Muscle layer of colon (tissue), 2 donors: ENCODE data around the gene THPO.

ENCODE experiments used
- H3K27ac ChIP-seq: one replicate; pipeline ENCODE4 v1.7.0; 2013; ENCODE audit warnings: low read depth, mild to moderate bottlenecking, low read length, moderate library complexity
- H3K27me3 ChIP-seq, 2 donors: one replicate each; pipeline ENCODE4 v1.7.0; 2013; ENCODE audit warnings: low read length in 2 of 2, mild to moderate bottlenecking in 2 of 2; ENCODE audit not compliant: insufficient read depth in 2 of 2, control insufficient read depth in 1 of 2
- H3K36me3 ChIP-seq: one replicate; pipeline ENCODE4 v1.7.0; 2013; ENCODE audit warnings: mild to moderate bottlenecking, low read length; ENCODE audit not compliant: insufficient read depth
- H3K4me1 ChIP-seq: one replicate; pipeline ENCODE4 v1.7.0; 2013; ENCODE audit warnings: mild to moderate bottlenecking, low read length; ENCODE audit not compliant: insufficient read depth
- H3K4me3 ChIP-seq, 2 donors: one replicate each; pipeline ENCODE4 v1.7.0; 2013; ENCODE audit warnings: low read length in 2 of 2, low read depth in 1 of 2, mild to moderate bottlenecking in 1 of 2, moderate library complexity in 1 of 2
- H3K9ac ChIP-seq: one replicate; pipeline ENCODE4 v1.7.0; 2013; ENCODE audit warnings: low read length
- H3K9me3 ChIP-seq: one replicate; pipeline ENCODE4 v1.7.0; 2013; ENCODE audit warnings: mild to moderate bottlenecking, low read length
- donor health status: abdominal sarcoma.
- donor health status: Adenocarcinoma of cecum.

THPO gene

DNA sequence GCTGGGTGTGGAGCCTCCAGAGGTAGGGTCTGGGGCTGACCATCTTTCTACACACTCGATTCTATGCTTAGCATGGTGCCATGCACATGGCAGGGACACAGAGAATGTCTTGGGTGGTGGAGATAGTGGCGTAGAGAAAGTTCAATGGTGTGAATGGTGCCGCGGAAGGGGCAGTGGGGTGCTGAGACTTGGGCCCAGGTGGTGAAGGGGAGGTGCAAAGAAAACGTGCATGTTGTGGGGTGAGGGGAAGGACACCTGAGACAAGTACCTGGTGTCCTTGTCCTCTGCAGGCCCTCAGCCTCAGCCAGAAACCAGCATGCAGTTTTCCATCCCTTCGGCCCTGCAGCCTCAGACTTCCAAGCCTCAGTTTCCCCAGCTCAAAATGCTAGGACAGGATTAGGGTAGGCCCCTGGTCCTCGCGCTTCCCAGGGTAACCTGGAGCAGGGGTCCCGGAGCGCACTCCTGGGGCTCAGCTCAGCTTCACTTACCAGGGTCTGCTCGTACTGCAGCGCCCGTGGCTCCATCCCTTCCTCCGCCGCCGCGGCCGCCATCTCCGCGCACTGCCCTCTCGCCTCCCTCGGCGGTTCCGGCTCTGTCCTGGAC is 17.0 kb downstream of the THPO start:
- peaks cover 8% of the 10 kb centered on the region for H3K36me3 ChIP-seq
- H3K27ac ChIP-seq, result peak overlapping the region; percentile 99
- H3K9me3 ChIP-seq, result no peaks in the 10 kb centered on the region
- peak overlapping the region; percentile 37 to 79 for H3K4me3 ChIP-seq
- H3K27me3 ChIP-seq, result no peaks in the 10 kb centered on the region
- H3K9ac ChIP-seq, result peak overlapping the region; percentile 45
- peaks cover 23% of the 10 kb centered on the region for H3K4me1 ChIP-seq

DNA sequence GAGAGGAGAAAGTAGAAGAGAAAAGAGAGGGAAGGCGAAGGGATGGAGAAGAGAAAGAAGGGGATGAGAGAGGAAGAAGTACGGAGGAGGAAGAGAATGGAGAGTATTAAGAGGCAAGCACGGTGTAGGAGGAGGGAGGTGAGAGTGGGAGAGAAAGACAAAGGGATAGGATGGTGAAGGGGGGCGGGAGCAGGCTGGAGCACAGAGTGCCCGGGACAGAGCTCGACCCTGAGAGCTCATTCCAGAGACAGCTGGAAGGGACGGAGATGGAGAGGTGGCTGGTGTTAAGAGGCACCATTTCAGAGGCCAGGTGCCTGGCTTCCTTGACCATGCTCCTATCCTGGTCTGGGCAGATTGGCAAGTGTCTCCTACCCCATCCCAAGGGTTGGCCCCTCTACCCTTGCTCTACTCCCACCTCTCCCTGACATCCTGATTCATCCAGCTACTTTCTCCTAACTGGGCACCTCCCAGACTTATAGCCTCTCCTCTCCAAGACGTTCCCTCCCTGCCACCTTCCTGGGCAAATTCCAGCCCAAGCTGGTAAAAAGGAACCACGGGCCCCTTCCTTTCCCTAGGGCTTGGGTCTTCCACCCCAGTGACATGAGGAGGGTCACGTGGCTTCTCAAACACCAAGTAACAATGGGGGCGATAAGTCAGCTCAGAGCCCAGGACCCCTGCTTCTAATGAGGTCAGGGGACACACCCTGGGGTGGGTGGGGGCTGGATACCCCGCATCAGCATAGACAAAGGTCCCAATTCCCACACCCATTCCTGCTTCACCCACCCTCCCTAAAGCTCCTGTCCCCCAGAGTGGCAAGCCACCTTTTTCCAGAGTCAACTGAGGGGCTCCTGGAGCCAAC is 17.7 kb downstream of the THPO start:
- peaks cover 13% of the 10 kb centered on the region for H3K36me3 ChIP-seq
- no peaks in the 10 kb centered on the region for H3K27me3 ChIP-seq
- peaks cover 23% of the 10 kb centered on the region for H3K4me1 ChIP-seq
- no peak overlapping the region for H3K27ac ChIP-seq
- H3K4me3 ChIP-seq, result peak overlapping the region; percentile 37 to 79
- H3K9ac ChIP-seq, result peak overlapping the region; percentile 45
- no peaks in the 10 kb centered on the region for H3K9me3 ChIP-seq

GRCh38 chr3:184359610-184360009 is 18.4 kb downstream of the THPO start:
- Histone ChIP-seq H3K9ac (no peak overlapping the region), H3K4me1 (peaks cover 22% of the 10 kb centered on the region), H3K27me3 (no peaks in the 10 kb centered on the region), H3K27ac (no peak overlapping the region), H3K9me3 (no peaks in the 10 kb centered on the region), H3K4me3 (no peak overlapping the region), H3K36me3 (peaks cover 13% of the 10 kb centered on the region)

- peaks cover 16% of the 10 kb centered on the region for H3K4me1 ChIP-seq
- H3K9ac ChIP-seq, result no peak overlapping the region
- no peaks in the 10 kb centered on the region for H3K9me3 ChIP-seq
- peaks cover 13% of the 10 kb centered on the region for H3K36me3 ChIP-seq
- H3K4me3 ChIP-seq, result no peak overlapping the region
- no peak overlapping the region for H3K27ac ChIP-seq
- H3K27me3 ChIP-seq, result no peaks in the 10 kb centered on the region
Measured at GRCh38 chr3:184358921-184359350, 19.1 kb downstream of the THPO start.

DNA sequence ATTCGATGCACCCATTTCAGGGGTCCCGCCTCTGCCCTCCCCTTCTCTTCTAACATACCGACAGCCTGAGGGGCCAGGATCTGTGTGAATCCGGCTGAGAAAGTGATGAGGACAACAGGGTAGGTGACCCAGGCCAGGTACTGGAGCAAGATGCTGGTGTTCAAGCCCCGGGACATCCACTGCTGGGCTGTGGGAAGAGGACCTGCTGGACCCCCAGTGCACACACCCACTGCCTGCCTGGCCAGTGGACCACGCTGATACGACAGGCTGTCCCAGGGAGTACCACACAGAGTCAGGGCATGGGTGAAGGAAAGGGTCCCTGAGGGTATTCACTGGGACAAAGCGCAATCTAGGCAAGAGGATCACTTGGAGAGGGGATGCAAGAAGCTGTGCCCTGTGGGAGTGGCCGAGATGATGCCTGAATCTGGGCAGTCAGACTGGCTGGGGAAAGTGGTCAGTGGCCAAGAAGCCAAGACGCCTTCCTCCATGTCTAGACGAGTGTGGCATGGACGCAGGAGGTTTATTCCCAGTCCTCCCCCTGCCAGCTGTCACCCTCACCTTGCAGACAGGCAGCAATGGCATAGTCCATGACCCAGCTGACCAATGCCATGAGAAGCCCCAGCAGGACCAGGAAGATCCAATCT is 19.8 kb downstream of the THPO start:
- no peak overlapping the region for H3K27ac ChIP-seq
- no peak overlapping the region for H3K4me3 ChIP-seq
- H3K27me3 ChIP-seq, result no peaks in the 10 kb centered on the region
- H3K9me3 ChIP-seq, result no peaks in the 10 kb centered on the region
- no peak overlapping the region for H3K9ac ChIP-seq
- H3K4me1 ChIP-seq, result peaks cover 13% of the 10 kb centered on the region
- H3K36me3 ChIP-seq, result peaks cover 13% of the 10 kb centered on the region

DNA sequence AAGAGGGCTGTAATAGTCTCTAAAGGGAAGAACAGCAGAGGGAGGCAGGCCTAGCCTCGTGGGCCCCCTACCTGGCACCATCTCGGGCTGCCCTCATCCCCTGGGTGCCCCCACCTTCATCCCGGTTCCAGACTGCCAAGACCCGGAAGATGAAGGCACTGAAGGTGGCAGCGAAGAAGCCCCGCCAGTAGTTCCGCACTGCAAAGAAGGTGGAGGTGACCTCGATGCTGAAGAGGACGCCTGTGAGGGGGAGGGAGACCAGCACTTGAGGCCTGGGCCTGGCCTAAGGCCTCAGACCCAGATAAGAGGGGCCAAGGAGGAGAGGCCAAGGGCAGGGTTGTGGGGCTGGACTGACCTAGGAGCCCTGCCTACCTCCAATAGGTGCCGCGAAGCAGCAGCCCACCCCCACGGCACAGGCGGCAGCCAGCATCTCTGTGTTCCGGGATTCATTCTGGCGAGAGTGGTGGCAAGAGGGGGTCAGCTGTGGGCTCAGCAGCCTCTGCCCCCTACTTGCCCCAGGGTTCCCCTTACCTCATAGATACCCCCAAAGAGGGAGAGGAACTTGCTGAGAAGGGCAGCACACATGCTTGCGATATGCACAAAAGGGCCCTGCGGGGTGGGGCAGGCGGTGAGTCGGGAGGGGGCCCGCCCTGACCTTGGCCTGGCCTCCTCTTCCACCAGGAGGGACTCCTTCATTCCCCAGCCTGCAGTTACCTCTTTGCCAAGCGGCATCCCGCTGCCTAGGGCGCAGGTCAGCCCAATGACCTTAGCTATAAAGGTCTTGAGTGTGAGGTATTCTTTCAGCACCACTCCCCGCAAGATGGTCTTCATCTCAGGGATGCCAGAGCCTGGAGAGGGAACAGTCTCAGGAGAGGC is 20.5 kb downstream of the THPO start:
- no peak overlapping the region for H3K9ac ChIP-seq
- H3K27me3 ChIP-seq, result no peaks in the 10 kb centered on the region
- peaks cover 13% of the 10 kb centered on the region for H3K4me1 ChIP-seq
- no peaks in the 10 kb centered on the region for H3K9me3 ChIP-seq
- no peak overlapping the region for H3K27ac ChIP-seq
- no peak overlapping the region for H3K4me3 ChIP-seq
- peaks cover 13% of the 10 kb centered on the region for H3K36me3 ChIP-seq

GRCh38 chr3:184355261-184356040 is 22.6 kb downstream of the THPO start:
- Histone ChIP-seq H3K9ac (no peak overlapping the region), H3K36me3 (peaks cover 13% of the 10 kb centered on the region), H3K4me1 (peaks cover 14% of the 10 kb centered on the region), H3K9me3 (no peaks in the 10 kb centered on the region), H3K4me3 (no peak overlapping the region), H3K27me3 (no peaks in the 10 kb centered on the region), H3K27ac (no peak overlapping the region)

GRCh38 chr3:184354754-184355153 is 23.3 kb downstream of the THPO start:
- no peaks in the 10 kb centered on the region for H3K27me3 ChIP-seq
- peaks cover 8% of the 10 kb centered on the region for H3K4me1 ChIP-seq
- H3K9me3 ChIP-seq, result no peaks in the 10 kb centered on the region
- no peak overlapping the region for H3K4me3 ChIP-seq
- H3K9ac ChIP-seq, result no peak overlapping the region
- H3K36me3 ChIP-seq, result peaks cover 13% of the 10 kb centered on the region
- no peak overlapping the region for H3K27ac ChIP-seq

DNA sequence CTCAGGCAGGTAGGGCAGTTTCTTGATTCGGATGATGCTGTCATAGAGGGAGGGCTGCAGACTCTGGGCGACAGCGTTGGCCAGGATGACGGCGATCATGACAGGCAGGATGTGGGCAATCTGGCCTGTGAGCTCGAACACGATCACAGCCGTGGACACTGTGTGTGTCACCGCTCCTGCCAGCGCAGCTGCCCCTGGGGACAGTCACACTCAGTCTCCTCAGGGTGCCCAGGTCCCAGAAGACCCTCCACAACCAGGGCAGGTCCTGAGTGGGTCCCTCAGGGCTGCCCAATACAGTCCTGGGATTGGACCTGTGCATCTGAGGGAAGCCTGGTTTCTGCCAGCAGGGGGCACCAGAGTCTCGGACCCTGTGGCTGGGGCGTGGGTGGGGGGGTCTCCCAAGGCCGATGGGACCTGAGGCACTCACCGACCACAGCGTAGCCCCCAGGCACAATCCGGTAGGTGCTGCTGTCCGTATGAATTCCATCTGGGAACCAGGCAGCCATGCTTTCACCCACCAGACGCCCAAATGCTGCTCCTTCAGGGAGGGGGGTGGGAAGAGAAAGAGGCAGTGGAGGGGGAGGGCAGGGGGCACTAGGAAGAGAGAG is 23.8 kb downstream of the THPO start:
- peaks cover 13% of the 10 kb centered on the region for H3K36me3 ChIP-seq
- H3K9ac ChIP-seq, result no peak overlapping the region
- H3K4me3 ChIP-seq, result no peak overlapping the region
- no peaks in the 10 kb centered on the region for H3K27me3 ChIP-seq
- no peak overlapping the region for H3K27ac ChIP-seq
- peaks cover 8% of the 10 kb centered on the region for H3K4me1 ChIP-seq
- H3K9me3 ChIP-seq, result no peaks in the 10 kb centered on the region

DNA sequence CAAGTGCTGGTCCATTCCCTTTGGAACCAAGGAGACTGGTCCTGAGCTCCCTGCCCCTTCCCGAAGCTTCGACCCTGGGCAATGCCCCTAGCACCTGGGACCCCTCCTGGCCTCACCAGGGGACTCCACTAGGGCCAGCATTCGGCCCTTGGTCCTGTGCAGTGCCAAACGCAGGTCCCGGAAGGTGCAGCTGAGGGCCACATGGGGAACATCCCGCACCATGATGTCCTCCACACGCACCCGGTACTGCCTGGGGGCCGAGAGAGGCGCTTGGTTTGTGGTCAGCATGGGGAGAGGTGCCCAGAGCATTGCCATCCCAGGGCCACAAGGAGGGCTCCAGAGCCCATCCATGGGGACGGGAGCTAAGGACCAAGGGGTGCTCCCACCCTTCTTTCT is 24.5 kb downstream of the THPO start:
- H3K4me3 ChIP-seq, result no peak overlapping the region
- peaks cover 8% of the 10 kb centered on the region for H3K4me1 ChIP-seq
- H3K36me3 ChIP-seq, result peaks cover 13% of the 10 kb centered on the region
- H3K9ac ChIP-seq, result no peak overlapping the region
- no peak overlapping the region for H3K27ac ChIP-seq
- H3K27me3 ChIP-seq, result no peaks in the 10 kb centered on the region
- no peaks in the 10 kb centered on the region for H3K9me3 ChIP-seq
